GM12878 (cell line): ENCODE results near the gene KIAA0319L. TPM values are rescaled to one million over a fixed set of nuclear protein-coding genes. Genes with fewer than 3 reads are reported as not detected.

Experiments
- ATAC-seq: fragments of 200-7000 bp; cut with Tn5 transposase; 3 replicates; pipeline ENCODE4 v1.9.1; 2020; ENCODE audit warnings: mild to moderate bottlenecking, moderate library complexity
- BruUV-seq: library from RNA; stranded (reverse); fragments of 400-500 nt; replicated peaks from 2 replicates; lab custom pipeline; 2021; lab: Mats Ljungman, UMichigan
- CTCF ChIA-PET: fragments of 300-600 bp; sonication (Branson Sonifier 250); formaldehyde crosslinking; extraction: SDS; loops from one replicate; lab custom pipeline; 2021; ENCODE audit warnings: inconsistent platforms; lab: Yijun Ruan, JAX
- POLR2A ChIA-PET: fragments of 350-600 bp; formaldehyde crosslinking; extraction: SDS; loops from one replicate; lab custom pipeline; 2021; ENCODE audit warnings: inconsistent platforms; lab: Charles Lee
- RAD21 ChIA-PET: fragments of 300-600 bp; sonication (Branson Sonifier 250); formaldehyde crosslinking; loops from one replicate; lab custom pipeline; 2023; ENCODE audit warnings: antibody characterized with exemption; ENCODE audit not compliant: unreplicated experiment; lab: Charles Lee
- SMC1A ChIA-PET: fragments of 300-600 bp; sonication (Branson Sonifier 250); formaldehyde crosslinking; loops from one replicate; lab custom pipeline; 2023; ENCODE audit not compliant: unreplicated experiment, uncharacterized antibody; lab: Charles Lee
- DNase-seq: peaks from one replicate; pipeline ENCODE4 v3.0.0-alpha.2; 2011; ENCODE audit warnings: low read depth, low spot score
- FAIRE-seq: peaks from 3 replicates; lab custom pipeline; 2011; peaks lifted over from hg19 to GRCh38; lab: Jason Lieb, UNC
- H2AFZ ChIP-seq: 2 replicates; pipeline ENCODE4 v1.6.0; 2011; ENCODE audit warnings: low read depth, low read length, control low read depth; ENCODE audit not compliant: control insufficient read depth
- H3K27ac ChIP-seq: 2 replicates; pipeline ENCODE4 v1.5.1; 2011; ENCODE audit warnings: control low read depth; ENCODE audit not compliant: control insufficient read depth, insufficient read depth
- H3K27me3 ChIP-seq, 2 experiments: replicated peaks in 1 of 2; 2 replicates each; pipeline versions ENCODE4 v1.6.0 to v1.6.1; 2011; ENCODE audit warnings: low read length in 1 of 2; ENCODE audit not compliant: control insufficient read depth in 2 of 2, insufficient read depth in 2 of 2
- H3K36me3 ChIP-seq, 2 experiments: 2 replicates each; pipeline ENCODE4 v1.5.1; 2011; ENCODE audit warnings: low read length in 1 of 2; ENCODE audit not compliant: control insufficient read depth in 2 of 2, insufficient read depth in 2 of 2
- H3K4me1 ChIP-seq: 2 replicates; pipeline ENCODE4 v1.6.1; 2011; ENCODE audit warnings: mild to moderate bottlenecking, low read length, moderate library complexity, mixed read lengths; ENCODE audit not compliant: control insufficient read depth, insufficient read depth
- H3K4me2 ChIP-seq: 2 replicates; pipeline ENCODE4 v1.6.0; 2011; ENCODE audit warnings: control low read depth; ENCODE audit not compliant: control insufficient read depth, insufficient read depth
- H3K4me3 ChIP-seq: fragments of 200-600 bp; sonication (generic); 2 replicates; pipeline ENCODE4 v1.5.1; 2016
- H3K79me2 ChIP-seq: 2 replicates; pipeline ENCODE4 v1.6.0; 2011; ENCODE audit warnings: low read length; ENCODE audit not compliant: control insufficient read depth, insufficient read depth
- H3K9ac ChIP-seq: 2 replicates; pipeline ENCODE4 v1.8.0; 2011; ENCODE audit warnings: low read length, control low read depth, mixed read lengths; ENCODE audit not compliant: control insufficient read depth, insufficient read depth
- H3K9me3 ChIP-seq: replicated peaks from 3 replicates; pipeline ENCODE4 v1.5.1; 2011; ENCODE audit warnings: mild to moderate bottlenecking, low read length; ENCODE audit not compliant: control insufficient read depth, insufficient read depth
- H4K20me1 ChIP-seq: 2 replicates; pipeline ENCODE4 v1.6.0; 2011; ENCODE audit not compliant: control insufficient read depth, insufficient read depth
- CREM ChIP-seq: IDR thresholded peaks from 2 replicates; pipeline ENCODE4 v1.6.1; 2014; ENCODE audit warnings: antibody characterized with exemption, low read depth
- DPF2 ChIP-seq: fragments of 450-650 bp; IDR thresholded peaks from 2 replicates; pipeline ENCODE4 v1.6.1; 2017; ENCODE audit warnings: mild to moderate bottlenecking
- FOXK2 ChIP-seq: fragments of 450-650 bp; IDR thresholded peaks from 2 replicates; pipeline ENCODE4 v1.6.1; 2017; ENCODE audit warnings: mild to moderate bottlenecking, moderate library complexity
- HCFC1 ChIP-seq: fragments of 150-350 bp; IDR thresholded peaks from 2 replicates; pipeline ENCODE4 v1.6.1; 2014; ENCODE audit warnings: low read length
- JUND ChIP-seq: IDR thresholded peaks from 2 replicates; pipeline ENCODE4 v1.6.1; 2012; ENCODE audit warnings: low read depth, mild to moderate bottlenecking, low read length, improper control_type of control experiment, moderate library complexity
- MTA2 ChIP-seq: fragments of 450-650 bp; IDR thresholded peaks from 2 replicates; pipeline ENCODE4 v1.6.1; 2016; ENCODE audit warnings: low read depth, mild to moderate bottlenecking, moderate library complexity
- MYB ChIP-seq: fragments of 150-350 bp; IDR thresholded peaks from 2 replicates; pipeline ENCODE4 v1.6.1; 2014; ENCODE audit warnings: mild to moderate bottlenecking, low read depth, low read length, borderline replicate concordance
- PAX5 ChIP-seq: IDR thresholded peaks from 2 replicates; pipeline ENCODE4 v1.6.1; 2011; ENCODE audit warnings: low read depth, low read length, borderline replicate concordance
- PAX8 ChIP-seq: fragments of 450-650 bp; IDR thresholded peaks from 2 replicates; pipeline ENCODE4 v1.6.1; 2017; ENCODE audit warnings: mild to moderate bottlenecking, moderate library complexity
- POLR2AphosphoS2 ChIP-seq: IDR thresholded peaks from 2 replicates; pipeline ENCODE4 v1.6.1; 2011; ENCODE audit warnings: low read depth, mild to moderate bottlenecking, low read length, improper control_type of control experiment, moderate library complexity
- ZNF217 ChIP-seq: fragments of 450-650 bp; IDR thresholded peaks from 2 replicates; pipeline ENCODE4 v1.6.1; 2017; ENCODE audit warnings: antibody characterized with exemption, mild to moderate bottlenecking
- WGBS: methylation state at CpG from one replicate; pipeline ENCODE4 v1.1.6; 2016; ENCODE audit warnings: low lambda C conversion rate; ENCODE audit not compliant: insufficient replicate concordance, insufficient coverage; ENCODE audit errors: missing lambda C conversion rate; 5-methylcytosine and 5-hydroxymethylcytosine counted together
- in situ Hi-C: fragments of 300-500 bp; cut with MboI; formaldehyde crosslinking; loops from 9 replicates; pipeline ENCODE4 v1.14.3; 2018; ENCODE audit warnings: mixed read lengths
- intact Hi-C: fragments of 100-400 bp; cut with micrococcal nuclease; formaldehyde crosslinking; loops from one replicate; pipeline ENCODE4 v1.14.2; 2022; ENCODE audit not compliant: unreplicated experiment
- polyA plus RNA-seq, 11 experiments: library from polyadenylated mRNA; depleted of rRNA in 4 of 11; unstranded in 6 of 11; stranded (reverse) in 5 of 11; fragments of >200 nt; fragmentation: Nextera tagmentation in 4 of 11; fragmentation: Illumina TruSeq in 1 of 11; extraction: Ambion mirVana in 4 of 11; extraction: Trizol in 1 of 11; gene quantifications; 1 replicate in 1 of 11; 2 replicates in 10 of 11; pipeline versions ENCODE4 v1.2.1 to v1.2.3, GENCODE V29; 2011 to 2016; ENCODE audit warnings: inconsistent platforms in 2 of 11, missing spikeins in 2 of 11, low read depth in 1 of 11
- total RNA-seq, 4 experiments: library from RNA; depleted of rRNA in 3 of 4; stranded (reverse); fragments of >200 nt in 3 of 4; fragmentation: Illumina TruSeq in 1 of 4; extraction: Trizol in 1 of 4; gene quantifications; 2 replicates each; pipeline versions ENCODE4 v1.2.1 to v1.2.3, GENCODE V29; 2013 to 2021
- TF ChIP-seq, protein P1 (sequence below): fragments of 450-650 bp; IDR thresholded peaks from 2 replicates; pipeline ENCODE4 v1.6.1; 2016; ENCODE audit warnings: mild to moderate bottlenecking
- TF ChIP-seq, protein P2 (sequence below): IDR thresholded peaks from 2 replicates; pipeline ENCODE4 v1.6.1; 2011; ENCODE audit warnings: borderline replicate concordance, low read depth, mild to moderate bottlenecking, moderate library complexity, mixed read lengths, low read length; ENCODE audit not compliant: insufficient read depth; ENCODE audit errors: extremely low read length
- TF ChIP-seq, protein P3 (sequence below): fragments of 450-650 bp; IDR thresholded peaks from 2 replicates; pipeline ENCODE4 v1.6.1; 2014; ENCODE audit warnings: mild to moderate bottlenecking

The KIAA0319L gene
- total and polyA plus RNA-seq, 10 of the 15 experiments (the other 5 are each of a cell fraction or from before 2014, with no cell fraction given): 2.6 to 57.8 (median 25.4) TPM

DNA sequence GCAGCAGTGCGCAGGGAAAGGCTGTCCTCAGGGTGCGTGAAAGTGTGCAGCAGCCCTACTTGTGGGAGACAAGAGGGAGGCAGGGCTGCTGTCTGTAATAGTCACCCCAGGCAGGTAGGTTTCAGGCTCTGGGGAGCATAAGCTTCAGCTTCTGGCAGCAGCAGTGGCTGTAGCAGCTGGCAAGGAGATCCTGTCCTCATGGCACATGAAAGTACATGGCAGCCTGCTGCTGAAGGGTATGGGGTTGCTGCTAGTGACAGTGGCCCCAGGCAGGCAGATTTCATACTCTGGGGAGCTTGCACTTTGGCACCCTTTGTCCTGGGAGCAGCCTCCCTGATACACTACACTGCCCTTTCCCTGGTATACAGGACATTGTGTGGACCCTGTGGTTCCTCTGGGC lies 26.3 kb downstream of the KIAA0319L start:
- ChIA-PET POLR2A (interaction anchor here (0.6 kb wide), 1 partner anchor 161 kb away, joined by 5 read pairs; no protein-coding TSS in a partner anchor), CTCF (interaction anchor here (12.7 kb wide), 1 partner anchor 79 kb away, joined by 260 read pairs; no protein-coding TSS in a partner anchor), RAD21 (no interaction called here), SMC1A (no interaction called here)
- Histone ChIP-seq H3K27me3 (no peaks in the 10 kb centered on the region), H3K9ac (no peak overlapping the region), H3K36me3 (peaks cover 5 to 10% of the 10 kb centered on the region in 2 experiments; a peak in 2 of 4 replicates), H4K20me1 (no peaks in the 10 kb centered on the region), H3K9me3 (peaks cover 43% of the 10 kb centered on the region), H3K79me2 (peaks cover 19% of the 10 kb centered on the region), H3K4me2 (no peak overlapping the region), H3K27ac (no peak overlapping the region), H3K4me1 (no peaks in the 10 kb centered on the region), H2AFZ (no peak overlapping the region), H3K4me3 (no peak overlapping the region)
- 96% methylated on average over 2 of the region's 2 CpGs for WGBS
- BruUV-seq: no TSS peak
- intact Hi-C loops: no loop called here
- in situ Hi-C loops: no loop called here
- DNase-seq (no peak), FAIRE-seq (no peak), ATAC-seq (no peak)
- TF ChIP-seq JUND (no peak), ZNF217 (no peak), MTA2 (no peak), HCFC1 (no peak), MYB (no peak), FOXK2 (no peak), PAX8 (no peak), DPF2 (no peak), PAX5 (no peak), POLR2AphosphoS2 (no peak), CREM (no peak)
- TF ChIP-seq, protein P1, sequence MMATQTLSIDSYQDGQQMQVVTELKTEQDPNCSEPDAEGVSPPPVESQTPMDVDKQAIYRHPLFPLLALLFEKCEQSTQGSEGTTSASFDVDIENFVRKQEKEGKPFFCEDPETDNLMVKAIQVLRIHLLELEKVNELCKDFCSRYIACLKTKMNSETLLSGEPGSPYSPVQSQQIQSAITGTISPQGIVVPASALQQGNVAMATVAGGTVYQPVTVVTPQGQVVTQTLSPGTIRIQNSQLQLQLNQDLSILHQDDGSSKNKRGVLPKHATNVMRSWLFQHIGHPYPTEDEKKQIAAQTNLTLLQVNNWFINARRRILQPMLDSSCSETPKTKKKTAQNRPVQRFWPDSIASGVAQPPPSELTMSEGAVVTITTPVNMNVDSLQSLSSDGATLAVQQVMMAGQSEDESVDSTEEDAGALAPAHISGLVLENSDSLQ: no peak
- TF ChIP-seq, protein P2, sequence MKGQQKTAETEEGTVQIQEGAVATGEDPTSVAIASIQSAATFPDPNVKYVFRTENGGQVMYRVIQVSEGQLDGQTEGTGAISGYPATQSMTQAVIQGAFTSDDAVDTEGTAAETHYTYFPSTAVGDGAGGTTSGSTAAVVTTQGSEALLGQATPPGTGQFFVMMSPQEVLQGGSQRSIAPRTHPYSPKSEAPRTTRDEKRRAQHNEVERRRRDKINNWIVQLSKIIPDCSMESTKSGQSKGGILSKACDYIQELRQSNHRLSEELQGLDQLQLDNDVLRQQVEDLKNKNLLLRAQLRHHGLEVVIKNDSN: no peak
- TF ChIP-seq, protein P3, sequence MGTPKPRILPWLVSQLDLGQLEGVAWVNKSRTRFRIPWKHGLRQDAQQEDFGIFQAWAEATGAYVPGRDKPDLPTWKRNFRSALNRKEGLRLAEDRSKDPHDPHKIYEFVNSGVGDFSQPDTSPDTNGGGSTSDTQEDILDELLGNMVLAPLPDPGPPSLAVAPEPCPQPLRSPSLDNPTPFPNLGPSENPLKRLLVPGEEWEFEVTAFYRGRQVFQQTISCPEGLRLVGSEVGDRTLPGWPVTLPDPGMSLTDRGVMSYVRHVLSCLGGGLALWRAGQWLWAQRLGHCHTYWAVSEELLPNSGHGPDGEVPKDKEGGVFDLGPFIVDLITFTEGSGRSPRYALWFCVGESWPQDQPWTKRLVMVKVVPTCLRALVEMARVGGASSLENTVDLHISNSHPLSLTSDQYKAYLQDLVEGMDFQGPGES: no peak
